OCI-LY1 (cell line): ENCODE results near the gene YJU2.

ENCODE experiments used
- CTCF ChIP-seq: fragments of 200-600 bp; sonication (generic), shearing (Covaris generic); IDR thresholded peaks from 2 replicates; pipeline ENCODE4 v1.5.1; 2017; ENCODE audit warnings: mild to moderate bottlenecking, antibody characterized with exemption, low read length, moderate library complexity, mixed read lengths
- EZH2 ChIP-seq: fragments of 200-600 bp; sonication (generic), shearing (Covaris generic); IDR thresholded peaks from 2 replicates; pipeline ENCODE4 v1.8.0; 2017; ENCODE audit warnings: borderline replicate concordance, mixed run types, mild to moderate bottlenecking, antibody characterized with exemption, low read length, moderate library complexity, mixed read lengths

- no peak for TF ChIP-seq EZH2
- TF ChIP-seq CTCF, result no peak
These were observed 36.6 kb upstream of the YJU2 start for GRCh38 chr19:4210166-4210731.
